SU-DHL-6 (cell line): ENCODE results near the gene OMP.

ENCODE experiments used
- EZH2phosphoT487 ChIP-seq: fragments of 200-600 bp; sonication (generic), shearing (Covaris generic); conservative IDR thresholded peaks from 2 replicates; pipeline ENCODE4 v1.6.1; 2018; ENCODE audit warnings: mild to moderate bottlenecking, antibody characterized with exemption, low read length, moderate library complexity, mixed read lengths
- TF ChIP-seq, protein P1 (sequence below): fragments of 200-600 bp; sonication (generic); IDR thresholded peaks from one replicate; pipeline ENCODE4 v1.5.1; 2017; ENCODE audit warnings: antibody characterized with exemption, mild to moderate bottlenecking, low read length, moderate library complexity; ENCODE audit not compliant: insufficient read depth, poor library complexity, severe bottlenecking

DNA sequence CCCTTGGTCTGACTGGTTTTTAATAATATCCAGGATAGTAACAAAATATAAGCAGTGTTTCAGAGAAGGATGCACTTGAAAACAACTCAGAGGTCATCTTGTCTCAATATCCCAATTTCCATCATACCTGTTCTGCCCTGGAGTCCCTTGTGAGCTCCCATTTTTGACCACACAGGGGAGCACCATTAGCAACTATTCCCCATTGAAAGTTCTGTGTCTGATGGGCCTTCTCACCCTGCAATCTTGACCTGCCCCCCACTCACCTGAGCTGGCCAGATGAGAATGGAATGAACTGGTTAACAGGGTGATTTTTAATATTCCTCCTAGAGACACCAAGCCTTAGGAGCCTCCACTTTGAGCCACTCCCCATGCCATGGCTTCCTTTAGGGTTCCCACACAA, 39.7 kb upstream of the OMP start:
- TF ChIP-seq, protein P1, sequence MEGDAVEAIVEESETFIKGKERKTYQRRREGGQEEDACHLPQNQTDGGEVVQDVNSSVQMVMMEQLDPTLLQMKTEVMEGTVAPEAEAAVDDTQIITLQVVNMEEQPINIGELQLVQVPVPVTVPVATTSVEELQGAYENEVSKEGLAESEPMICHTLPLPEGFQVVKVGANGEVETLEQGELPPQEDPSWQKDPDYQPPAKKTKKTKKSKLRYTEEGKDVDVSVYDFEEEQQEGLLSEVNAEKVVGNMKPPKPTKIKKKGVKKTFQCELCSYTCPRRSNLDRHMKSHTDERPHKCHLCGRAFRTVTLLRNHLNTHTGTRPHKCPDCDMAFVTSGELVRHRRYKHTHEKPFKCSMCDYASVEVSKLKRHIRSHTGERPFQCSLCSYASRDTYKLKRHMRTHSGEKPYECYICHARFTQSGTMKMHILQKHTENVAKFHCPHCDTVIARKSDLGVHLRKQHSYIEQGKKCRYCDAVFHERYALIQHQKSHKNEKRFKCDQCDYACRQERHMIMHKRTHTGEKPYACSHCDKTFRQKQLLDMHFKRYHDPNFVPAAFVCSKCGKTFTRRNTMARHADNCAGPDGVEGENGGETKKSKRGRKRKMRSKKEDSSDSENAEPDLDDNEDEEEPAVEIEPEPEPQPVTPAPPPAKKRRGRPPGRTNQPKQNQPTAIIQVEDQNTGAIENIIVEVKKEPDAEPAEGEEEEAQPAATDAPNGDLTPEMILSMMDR = no peak
- no peak for TF ChIP-seq EZH2phosphoT487
